UCSD-AML1 (cell line): ENCODE results near the gene UBD.

Experiments
- DNase-seq: peaks from one replicate; lab custom pipeline; 2025; ENCODE audit not compliant: unreplicated experiment; lab: John Stamatoyannopoulos, UW

The UBD gene

GRCh38 chr6:29559524-29560287 lies at the start of gene UBD:
Gene UBD (minus strand): TSS chr6:29559732. CDS start chr6:29559701, 31 bp downstream.
- DNase-seq, result no peak

- DNase-seq, result no peak
These were observed 48.6 kb upstream of the UBD start for GRCh38 chr6:29608131-29608530.

GRCh38 chr6:29603930-29604329 lies 44.4 kb upstream of the UBD start:
- no peak for DNase-seq

GRCh38 chr6:29603456-29603855 lies 43.9 kb upstream of the UBD start:
- no peak for DNase-seq

- no peak for DNase-seq
These were observed 43.2 kb upstream of the UBD start for GRCh38 chr6:29602564-29603361.

- DNase-seq, result no peak
These were observed 38.7 kb upstream of the UBD start for GRCh38 chr6:29598172-29598747.

- DNase-seq, result no peak
These were observed 37.7 kb upstream of the UBD start for GRCh38 chr6:29597184-29597583.

GRCh38 chr6:29596381-29596900 lies 36.9 kb upstream of the UBD start:
- no peak for DNase-seq

GRCh38 chr6:29593199-29593855 lies 33.8 kb upstream of the UBD start:
- no peak for DNase-seq

GRCh38 chr6:29591677-29592076 lies 32.1 kb upstream of the UBD start:
- no peak for DNase-seq

GRCh38 chr6:29590218-29590808 lies 30.8 kb upstream of the UBD start:
- DNase-seq, result no peak

GRCh38 chr6:29589423-29590048 lies 30.0 kb upstream of the UBD start:
- DNase-seq, result peak; percentile 16

GRCh38 chr6:29584821-29585220 lies 25.3 kb upstream of the UBD start, which contains the start of gene OR2H2:
Gene OR2H2 (plus strand): TSS chr6:29585121. CDS start chr6:29587945, 2,824 bp downstream.
- DNase-seq, result no peak

- no peak for DNase-seq
These were observed 18.0 kb upstream of the UBD start for GRCh38 chr6:29577544-29577943.

GRCh38 chr6:29576056-29576455 lies 16.5 kb upstream of the UBD start:
- DNase-seq, result no peak

GRCh38 chr6:29567991-29568390 lies 8.5 kb upstream of the UBD start:
- DNase-seq, result no peak

GRCh38 chr6:29567541-29567940 lies 8.0 kb upstream of the UBD start:
- no peak for DNase-seq

- DNase-seq, result no peak
These were observed 7.3 kb upstream of the UBD start for GRCh38 chr6:29566856-29567255.

GRCh38 chr6:29564875-29565274 lies 5.3 kb upstream of the UBD start:
- DNase-seq, result no peak

GRCh38 chr6:29563435-29563965 lies 4.0 kb upstream of the UBD start:
- DNase-seq, result no peak
